SKM-1 treated with dmso at 0.1 percent for 144 hours (cell line): ENCODE results near the gene MAML2.

Experiments
- DNase-seq: peaks from one replicate; lab custom pipeline; 2025; ENCODE audit not compliant: unreplicated experiment; lab: John Stamatoyannopoulos, UW

The MAML2 gene

DNA sequence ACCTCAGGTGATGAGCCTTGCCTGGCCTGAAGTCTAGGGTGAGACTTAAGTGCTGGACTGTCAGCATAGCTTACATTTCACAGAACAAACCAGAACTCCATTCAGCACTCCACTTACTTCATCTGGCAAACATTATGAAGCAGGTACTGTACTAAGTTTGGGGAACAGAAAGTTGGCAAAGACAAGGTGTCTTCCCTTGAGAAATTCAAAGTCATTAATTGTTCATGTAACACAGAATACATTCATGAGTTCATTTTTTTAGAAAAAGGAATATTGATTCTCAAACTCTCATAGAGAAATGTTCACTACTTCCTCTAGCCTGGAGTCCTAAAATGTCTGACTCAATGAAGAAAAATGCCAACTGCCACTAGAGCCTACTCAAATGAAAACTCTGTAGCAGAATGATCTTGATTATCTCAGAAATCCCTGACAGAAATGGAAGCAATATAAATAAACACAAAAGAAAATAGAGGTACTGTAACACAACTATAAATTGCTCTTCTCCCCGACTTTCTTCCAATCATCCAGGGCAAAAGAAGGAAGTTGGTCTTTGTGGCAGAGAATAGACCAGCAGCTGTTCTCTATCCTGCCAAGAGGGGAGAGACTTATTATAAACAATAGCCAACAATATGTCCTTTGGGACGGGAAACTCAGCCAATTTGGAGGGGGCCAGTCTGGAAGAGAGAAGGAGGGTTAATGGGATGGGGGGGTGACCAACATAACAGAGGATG, 289.9 kb downstream of the MAML2 start:
- DNase-seq: no peak

GRCh38 chr11:96051820-96052219, 291.2 kb downstream of the MAML2 start:
- DNase-seq: no peak

- DNase-seq: no peak
Observed at GRCh38 chr11:96050435-96051182, 292.4 kb downstream of the MAML2 start.

- DNase-seq: no peak
Observed at GRCh38 chr11:96049426-96049825, 293.6 kb downstream of the MAML2 start.

- no peak for DNase-seq
Observed at GRCh38 chr11:96045622-96046456, 297.2 kb downstream of the MAML2 start.

GRCh38 chr11:96044747-96045146, 298.2 kb downstream of the MAML2 start:
- DNase-seq: no peak

DNA sequence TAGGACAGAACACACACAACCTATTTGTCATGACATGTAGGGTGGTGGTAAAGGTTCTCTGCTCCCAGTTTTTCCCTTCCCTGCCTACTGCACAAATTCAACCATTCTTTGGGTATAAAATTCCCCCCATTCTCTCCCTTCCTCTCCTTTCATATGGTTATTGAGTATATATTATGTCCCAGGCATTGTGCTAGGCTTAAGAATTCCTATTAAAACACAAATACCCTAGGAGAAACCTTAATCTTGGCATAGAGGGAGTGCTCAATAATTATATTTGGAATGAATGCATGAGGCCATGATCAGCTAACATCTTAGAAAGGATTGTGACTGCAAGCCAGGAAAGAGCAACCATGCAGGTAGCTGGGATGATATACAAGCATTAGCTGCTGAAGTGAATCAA, 298.7 kb downstream of the MAML2 start:
- DNase-seq: no peak

GRCh38 chr11:96043291-96043690, 299.7 kb downstream of the MAML2 start:
- no peak for DNase-seq

GRCh38 chr11:96038046-96038445, 304.9 kb downstream of the MAML2 start:
- DNase-seq: no peak

DNA sequence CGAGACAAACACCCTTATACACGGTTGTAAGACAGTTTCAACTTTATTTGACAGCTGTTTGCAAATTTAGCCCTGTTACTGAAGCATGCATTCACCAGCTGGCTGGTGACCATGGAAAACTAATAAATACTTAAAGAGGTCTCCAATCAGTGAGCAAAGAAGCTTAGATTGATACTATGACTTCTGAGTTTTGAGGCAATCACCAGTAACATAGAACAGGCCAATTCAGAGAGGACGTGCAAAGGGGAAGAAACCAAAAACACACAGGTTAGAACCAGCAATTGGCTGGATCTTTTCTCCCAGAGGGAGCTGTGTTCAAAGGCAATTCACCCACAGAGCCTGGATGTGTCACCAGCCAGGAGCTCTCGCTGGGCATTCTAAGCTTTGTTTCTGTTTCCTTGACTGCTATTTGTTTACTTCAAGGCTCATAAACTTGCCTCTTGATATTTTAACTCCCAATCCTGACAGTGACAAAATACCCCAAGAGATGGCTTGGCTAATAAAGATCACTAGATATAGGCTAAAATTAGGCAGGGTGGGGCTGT, 305.5 kb downstream of the MAML2 start:
- DNase-seq: no peak

GRCh38 chr11:96036863-96037262, 306.1 kb downstream of the MAML2 start:
- DNase-seq: no peak

GRCh38 chr11:96035740-96036078, 307.3 kb downstream of the MAML2 start:
- DNase-seq: no peak

DNA sequence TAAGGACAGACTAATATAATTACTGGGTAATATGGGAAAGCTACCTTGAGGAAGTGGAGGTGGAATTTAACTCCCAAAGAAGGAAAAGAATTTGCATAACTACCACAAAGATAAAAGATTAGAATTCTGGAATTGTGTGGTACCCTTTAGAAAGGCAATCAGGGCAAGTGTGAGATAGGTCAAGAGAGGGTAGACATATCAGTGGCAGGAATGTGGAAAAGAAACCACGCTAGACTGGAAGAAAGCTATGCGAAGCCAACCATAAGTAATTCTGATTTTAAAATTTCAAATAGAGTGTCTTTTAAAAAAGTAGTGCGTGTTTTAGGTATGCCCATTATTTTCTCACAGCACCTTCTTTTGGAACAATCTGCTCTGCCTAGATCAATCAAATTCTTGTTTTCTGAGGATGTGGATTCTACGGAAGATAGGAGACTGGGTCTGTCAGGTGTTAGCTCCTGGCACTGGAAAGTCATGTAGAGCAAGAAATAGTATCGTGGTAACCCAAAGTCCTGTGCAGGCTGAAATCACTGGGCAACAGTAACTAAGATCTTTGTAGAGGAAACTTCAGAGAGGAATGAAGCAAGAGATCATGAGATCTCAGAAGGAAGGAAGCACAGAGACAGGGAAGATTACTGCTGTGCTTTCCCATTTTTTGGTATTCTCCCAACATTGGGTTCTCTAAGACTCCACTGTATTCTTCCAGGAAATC, 307.8 kb downstream of the MAML2 start:
- no peak for DNase-seq

DNA sequence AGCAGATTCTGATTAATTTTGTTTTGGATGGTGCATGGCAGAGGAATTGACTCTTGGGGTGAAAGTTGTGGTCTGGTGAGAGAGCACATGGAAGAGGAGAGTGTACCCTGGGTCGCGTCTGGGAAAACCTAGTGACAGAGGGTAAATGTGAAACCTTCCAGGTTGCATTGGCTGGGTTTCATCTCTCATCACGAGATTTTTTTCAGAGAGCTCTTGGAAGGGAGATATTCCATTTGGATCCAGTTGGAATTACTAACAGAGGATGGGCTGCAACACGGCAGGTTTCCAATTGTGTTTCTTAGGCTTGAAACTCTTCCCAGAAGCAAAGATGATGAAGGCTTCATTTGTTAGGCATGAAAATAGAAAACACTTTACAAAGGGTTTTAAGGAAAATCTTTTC, 309.4 kb downstream of the MAML2 start:
- DNase-seq: no peak

- no peak for DNase-seq
Observed at GRCh38 chr11:96033095-96033494, 309.9 kb downstream of the MAML2 start.

DNA sequence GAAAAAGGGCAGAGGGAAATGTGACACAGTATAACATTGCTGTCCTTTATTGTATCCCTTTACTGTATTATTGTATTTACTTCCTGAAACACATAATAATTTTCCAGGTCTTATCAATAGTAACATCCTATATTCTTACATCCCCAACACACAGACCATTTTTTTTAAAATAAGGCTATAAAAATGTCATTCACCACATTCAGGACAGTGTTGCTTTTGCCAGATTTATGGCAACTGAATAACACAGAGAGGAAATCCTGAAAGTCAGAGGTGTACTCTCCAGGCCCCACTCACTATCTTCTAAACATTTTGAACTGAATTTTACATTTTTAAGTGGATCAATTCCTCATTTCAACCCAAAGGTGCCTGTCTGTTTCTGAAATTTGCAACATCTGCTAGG, 314.2 kb downstream of the MAML2 start:
- DNase-seq: no peak

DNA sequence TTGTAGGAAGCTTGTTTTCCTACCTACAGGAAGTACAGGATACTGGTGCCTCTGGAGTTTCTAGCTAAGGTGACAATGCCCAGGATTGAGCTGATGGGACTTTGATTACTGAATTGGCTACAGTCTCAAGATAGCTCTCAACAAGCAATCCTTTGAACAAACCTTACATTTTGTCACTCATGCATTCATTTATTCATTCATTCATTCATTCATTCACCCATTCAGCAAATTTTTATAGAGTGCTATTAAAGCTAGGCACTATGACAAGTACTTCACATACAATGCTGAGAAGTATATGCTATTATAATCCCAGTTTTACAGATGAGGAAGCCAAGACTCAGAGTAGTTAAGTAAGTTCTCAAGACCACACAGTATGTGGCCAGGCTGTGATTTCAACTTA, 316.0 kb downstream of the MAML2 start:
- no peak for DNase-seq

GRCh38 chr11:96026310-96026709, 316.7 kb downstream of the MAML2 start:
- DNase-seq: no peak

- DNase-seq: no peak
Observed at GRCh38 chr11:96024666-96025065, 318.3 kb downstream of the MAML2 start.

- no peak for DNase-seq
Observed at GRCh38 chr11:96023275-96023674, 319.7 kb downstream of the MAML2 start.
